GM10266 (cell line): ENCODE results near the gene TNFRSF12A.

ENCODE experiments used
- DNase-seq: peaks from one replicate; pipeline ENCODE4 v3.0.0; 2012; ENCODE audit errors: extremely low spot score
- CTCF ChIP-seq: IDR thresholded peaks from 2 replicates; pipeline ENCODE4 v1.5.1; 2012; ENCODE audit warnings: mild to moderate bottlenecking, low read depth; ENCODE audit not compliant: control insufficient read depth, insufficient read depth; ENCODE audit errors: missing control alignments

TNFRSF12A gene

DNA sequence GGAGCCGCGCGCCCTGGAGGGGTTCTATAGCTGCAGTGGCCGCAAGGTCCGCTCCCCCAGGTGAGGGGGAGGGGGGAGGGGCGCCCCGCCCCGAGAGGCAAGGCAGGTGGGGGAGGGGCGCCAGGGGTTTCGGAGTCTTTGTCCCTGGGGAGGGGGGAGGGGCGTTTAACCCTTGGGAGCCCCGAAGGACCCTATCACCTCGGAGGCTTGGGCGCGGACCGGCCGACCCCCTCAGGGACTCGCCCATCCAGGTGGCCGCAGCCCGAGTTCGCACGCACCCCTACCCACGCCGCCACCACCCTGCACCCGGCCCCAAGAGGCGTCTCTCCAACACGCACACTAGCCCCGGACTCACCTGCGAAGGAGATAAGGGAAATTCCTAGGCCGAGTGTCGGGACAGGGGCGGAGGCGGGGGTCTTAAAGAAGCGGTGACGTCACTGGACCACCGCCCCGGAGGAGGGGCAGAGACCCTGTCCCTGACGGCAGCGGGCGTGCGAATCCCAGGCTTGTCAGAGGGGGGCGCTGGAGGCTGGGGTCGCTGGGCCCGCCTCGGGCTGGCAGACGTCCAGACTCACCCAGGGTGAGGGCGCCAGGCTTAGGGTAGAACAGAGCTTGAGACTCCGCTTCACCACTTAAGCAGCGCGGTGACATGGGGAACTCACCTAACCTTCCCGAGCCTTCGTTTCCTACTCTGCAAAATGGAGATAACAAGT, 2.2 kb upstream of the TNFRSF12A start, which contains the start of gene CLDN6:
TSS of gene CLDN6 (minus strand) at position 390 of the 713 bp plus-strand sequence. CDS start 2,162 bp downstream, outside the sequence.
- DNase-seq = no peak
- TF ChIP-seq CTCF = peak; percentile 19

DNA sequence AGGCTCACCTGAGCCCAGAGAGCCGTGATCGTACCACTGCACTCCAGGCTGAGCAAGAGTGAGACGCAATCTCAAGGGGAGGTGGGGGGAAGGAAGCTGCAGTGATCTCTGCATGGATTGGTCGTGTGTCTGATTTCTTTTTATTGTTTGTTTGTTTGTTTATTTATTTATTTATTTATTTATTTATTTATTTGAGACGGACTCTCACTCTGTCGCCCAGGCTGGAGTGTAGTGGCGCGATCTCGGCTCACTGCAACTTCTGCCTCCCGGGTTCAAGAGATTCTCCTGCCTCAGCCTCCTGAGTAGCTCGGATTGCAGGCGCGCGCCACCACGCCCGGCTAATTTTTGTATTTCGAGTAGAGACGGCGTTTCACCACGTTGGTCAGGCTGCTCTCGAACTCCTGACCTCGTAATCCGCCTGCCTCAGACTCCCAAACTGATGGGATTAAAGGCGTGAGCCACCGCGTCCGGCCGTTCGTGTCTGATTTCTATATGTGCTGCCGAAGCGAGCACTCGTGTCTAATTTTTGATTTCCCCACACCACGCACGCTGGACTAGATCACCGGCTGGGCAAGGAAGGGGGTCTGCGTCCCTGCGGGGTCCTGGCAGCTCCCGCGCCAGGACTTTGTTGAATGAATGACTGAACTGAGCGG, 448 bp upstream of the TNFRSF12A start:
- no peak for DNase-seq
- TF ChIP-seq CTCF = no peak

- TF ChIP-seq CTCF = peak; percentile 15
- no peak for DNase-seq
Measured at GRCh38 chr16:3020604-3021448, 658 bp downstream of the TNFRSF12A start.

- peak; percentile 38 for TF ChIP-seq CTCF
- DNase-seq = peak; percentile 86
Measured at GRCh38 chr16:3021449-3022207, 1.5 kb downstream of the TNFRSF12A start.

GRCh38 chr16:3022208-3022683, 2.1 kb downstream of the TNFRSF12A start:
- DNase-seq = peak; percentile 79
- TF ChIP-seq CTCF = no peak

DNA sequence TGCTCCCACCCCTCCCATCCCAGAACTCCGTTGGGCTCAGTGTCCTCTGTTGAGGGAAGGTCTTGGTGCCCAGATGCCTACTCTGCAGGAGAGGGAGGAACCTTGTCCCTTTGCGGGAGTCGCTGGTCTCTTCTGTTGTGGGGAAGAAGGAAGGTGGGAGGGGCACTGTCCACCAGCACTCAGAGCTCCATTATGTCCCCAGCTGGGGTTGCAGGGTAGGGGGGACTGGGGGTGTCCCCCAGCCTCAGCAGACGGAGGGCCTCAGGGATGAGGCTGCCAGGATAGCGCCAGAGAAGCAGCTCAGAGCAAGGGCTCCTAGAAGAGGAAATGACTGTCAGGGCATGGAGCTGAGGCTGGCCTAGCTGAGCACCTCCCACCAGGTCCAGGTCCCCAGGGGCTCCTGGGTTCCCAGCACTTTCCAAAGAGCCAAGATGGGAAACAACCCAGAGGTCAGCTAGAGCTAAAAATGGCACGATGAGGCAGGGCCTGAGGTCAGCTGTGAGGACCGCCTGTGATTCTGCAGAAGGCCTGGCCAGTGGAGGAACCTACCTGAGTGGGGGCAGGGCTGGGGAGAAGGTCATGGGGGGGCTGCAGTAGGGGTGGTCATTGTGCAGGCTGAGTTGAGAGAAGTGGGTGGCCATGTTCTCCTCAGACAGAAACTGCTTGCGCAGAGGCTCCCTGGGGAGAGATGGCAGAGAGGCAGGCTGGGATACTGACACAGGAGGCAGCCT, 2.7 kb downstream of the TNFRSF12A start:
- TF ChIP-seq CTCF = no peak
- no peak for DNase-seq
